K562 (cell line): ENCODE data around the gene HCFC1R1. TPM values are rescaled to one million over a fixed set of nuclear protein-coding genes. Genes with fewer than 3 reads are reported as not detected.

Experiments
- ATAC-seq: fragments of 200-7000 bp; cut with Tn5 transposase; 3 replicates; pipeline ENCODE4 v1.9.1; 2020; ENCODE audit warnings: moderate library complexity
- BruUV-seq: library from RNA; stranded (reverse); fragments of 400-500 nt; replicated peaks from 2 replicates; lab custom pipeline; 2021; lab: Mats Ljungman, UMichigan
- CTCF ChIA-PET: fragments of 300-600 bp; formaldehyde crosslinking; extraction: SDS; loops from one replicate; lab custom pipeline; 2021; ENCODE audit warnings: low intra/inter-chr PET ratio; lab: Yijun Ruan, JAX
- POLR2A ChIA-PET: fragments of 300-600, 350-650 bp; sonication (Branson Sonifier 250); formaldehyde crosslinking; extraction: SDS; loops from one replicate; lab custom pipeline; 2021; ENCODE audit warnings: antibody characterized with exemption, inconsistent platforms; lab: Yijun Ruan, JAX
- DNase-seq, 4 experiments: peaks; one replicate each; pipeline versions ENCODE4 v3.0.0 to v3.0.0-alpha.2; 2011 to 2018; ENCODE audit warnings: low spot score in 3 of 4, mixed read lengths in 3 of 4; ENCODE audit errors: extremely low read depth in 1 of 4
- FAIRE-seq: peaks from 2 replicates; lab custom pipeline; 2011; peaks lifted over from hg19 to GRCh38; lab: Jason Lieb, UNC
- H2AFZ ChIP-seq: 2 replicates; pipeline ENCODE4 v1.6.0; 2011; ENCODE audit warnings: low read depth, low read length, control low read depth, inconsistent platforms
- H3K27ac ChIP-seq: fragments of 200-600 bp; 3 replicates; pipeline ENCODE4 v1.8.0; 2011; ENCODE audit warnings: low read depth, mild to moderate bottlenecking, control low read depth, inconsistent platforms, low read length, moderate library complexity, mixed read lengths; ENCODE audit errors: extremely low read depth
- H3K27me3 ChIP-seq, 2 experiments: fragments of 300-600 bp in 1 of 2; 2 replicates in 1 of 2; 3 replicates in 1 of 2; pipeline versions ENCODE4 v1.6.0 to v1.8.0; 2011; ENCODE audit warnings: inconsistent platforms in 2 of 2, low read length in 2 of 2, mild to moderate bottlenecking in 1 of 2, mixed read lengths in 1 of 2, moderate library complexity in 1 of 2; ENCODE audit not compliant: control insufficient read depth in 2 of 2, insufficient read depth in 2 of 2
- H3K36me3 ChIP-seq: fragments of 300-600 bp; 3 replicates; pipeline ENCODE4 v1.8.0; 2011; ENCODE audit warnings: mild to moderate bottlenecking, low read length, inconsistent platforms; ENCODE audit not compliant: control insufficient read depth, insufficient read depth
- H3K4me1 ChIP-seq, 2 experiments: fragments of 200-600 bp in 1 of 2; replicated peaks in 1 of 2; 2 replicates in 1 of 2; 3 replicates in 1 of 2; pipeline versions ENCODE4 v1.5.1 to v1.8.0; 2011; ENCODE audit warnings: inconsistent platforms in 2 of 2, low read length in 2 of 2, mild to moderate bottlenecking in 1 of 2, mixed read lengths in 1 of 2, moderate library complexity in 1 of 2; ENCODE audit not compliant: control insufficient read depth in 2 of 2, insufficient read depth in 2 of 2
- H3K4me2 ChIP-seq: 2 replicates; pipeline ENCODE4 v1.6.1; 2011; ENCODE audit warnings: low read length, control low read depth, inconsistent platforms, mixed read lengths; ENCODE audit not compliant: insufficient read depth
- H3K4me3 ChIP-seq: fragments of 200-600 bp; sonication (generic), shearing (Covaris generic); 2 replicates; pipeline ENCODE4 v1.5.1; 2016; ENCODE audit warnings: control low read depth, inconsistent platforms
- H3K79me2 ChIP-seq: fragments of 200-600 bp; 3 replicates; pipeline ENCODE4 v1.8.0; 2011; ENCODE audit warnings: low read length, inconsistent platforms; ENCODE audit not compliant: control insufficient read depth, insufficient read depth
- H3K9ac ChIP-seq, 2 experiments: 2 replicates each; pipeline versions ENCODE4 v1.6.0 to v1.6.1; 2011; ENCODE audit warnings: low read depth in 2 of 2, low read length in 2 of 2, control low read depth in 1 of 2, inconsistent platforms in 1 of 2, mild to moderate bottlenecking in 1 of 2, mixed read lengths in 1 of 2; ENCODE audit not compliant: insufficient read depth in 1 of 2
- H3K9me1 ChIP-seq: one replicate; pipeline ENCODE4 v1.6.0; 2011; ENCODE audit warnings: inconsistent platforms, mild to moderate bottlenecking, low read length, moderate library complexity; ENCODE audit not compliant: control insufficient read depth, insufficient read depth
- H3K9me3 ChIP-seq: replicated peaks from 2 replicates; pipeline ENCODE4 v1.5.1; 2011; ENCODE audit warnings: low read depth, low read length, inconsistent platforms; ENCODE audit not compliant: control insufficient read depth, insufficient read depth
- H4K20me1 ChIP-seq: replicated peaks from 2 replicates; pipeline ENCODE4 v1.6.1; 2011; ENCODE audit warnings: low read length, inconsistent platforms, mixed read lengths; ENCODE audit not compliant: control insufficient read depth, insufficient read depth
- ADNP ChIP-seq: fragments of 200-800 bp; sonication (Bioruptor generic); IDR thresholded peaks from 2 replicates; pipeline ENCODE4 v1.6.1; 2016; ENCODE audit warnings: missing genetic modification characterization, missing compliant biosample characterization
- BDP1 ChIP-seq: IDR thresholded peaks from 3 replicates; pipeline ENCODE4 v1.6.1; 2011; ENCODE audit not compliant: insufficient read length, insufficient read depth
- BRF1 ChIP-seq: IDR thresholded peaks from 3 replicates; pipeline ENCODE4 v1.6.1; 2011; ENCODE audit warnings: borderline replicate concordance, mild to moderate bottlenecking; ENCODE audit not compliant: insufficient read length; ENCODE audit errors: extremely low read depth
- E2F6 ChIP-seq, 2 experiments: IDR thresholded peaks; 2 replicates each; pipeline ENCODE4 v1.6.1; 2011; ENCODE audit warnings: borderline replicate concordance in 1 of 2, control low read depth in 1 of 2, low read depth in 1 of 2, low read length in 1 of 2, mild to moderate bottlenecking in 1 of 2, mixed read lengths in 1 of 2, moderate library complexity in 1 of 2; ENCODE audit not compliant: insufficient read depth in 1 of 2, insufficient read length in 1 of 2, poor library complexity in 1 of 2, severe bottlenecking in 1 of 2; ENCODE audit errors: extremely low read depth in 1 of 2
- FOSL1 ChIP-seq: fragments of 200-800 bp; sonication (Bioruptor generic); conservative IDR thresholded peaks from 2 replicates; pipeline ENCODE4 v1.6.1; 2016; ENCODE audit warnings: missing genetic modification characterization, missing compliant biosample characterization
- GATAD2B ChIP-seq: fragments of 450-650 bp; IDR thresholded peaks from 2 replicates; pipeline ENCODE4 v1.6.1; 2017; ENCODE audit warnings: mild to moderate bottlenecking, borderline replicate concordance
- JUND ChIP-seq, 2 experiments: IDR thresholded peaks; 2 replicates in 1 of 2; 3 replicates in 1 of 2; pipeline ENCODE4 v1.6.1; 2011; ENCODE audit warnings: borderline replicate concordance in 2 of 2, low read depth in 2 of 2, low read length in 2 of 2, improper control_type of control experiment in 1 of 2, missing biosample characterization in 1 of 2, missing genetic modification characterization in 1 of 2, missing genetic modification reagents in 1 of 2
- NONO ChIP-seq, 2 experiments: fragments of 200-400 bp in 1 of 2; fragments of 450-650 bp in 1 of 2; formaldehyde crosslinking in 1 of 2; IDR thresholded peaks; 2 replicates each; pipeline ENCODE4 v1.6.1; 2017; ENCODE audit warnings: low read depth in 2 of 2, mild to moderate bottlenecking in 2 of 2, moderate library complexity in 2 of 2, low read length in 1 of 2
- NR2C2 ChIP-seq, 2 experiments: fragments of 200-800 bp in 1 of 2; sonication (Bioruptor generic) in 1 of 2; sonication (generic) in 1 of 2; formaldehyde crosslinking in 1 of 2; IDR thresholded peaks; 2 replicates each; pipeline versions ENCODE4 v1.6.1 to v1.8.0; 2016 to 2022; ENCODE audit warnings: mild to moderate bottlenecking in 1 of 2, missing compliant biosample characterization in 1 of 2, missing genetic modification characterization in 1 of 2, missing genetic modification reagents in 1 of 2
- PHF8 ChIP-seq: fragments of 200-600 bp; sonication (generic); IDR thresholded peaks from 2 replicates; pipeline ENCODE4 v1.6.1; 2012; ENCODE audit warnings: mixed run types, mild to moderate bottlenecking, inconsistent platforms, low read length, moderate library complexity, borderline replicate concordance
- RB1 ChIP-seq: fragments of 450-650 bp; IDR thresholded peaks from 2 replicates; pipeline ENCODE4 v1.6.1; 2017; ENCODE audit warnings: low read depth, mild to moderate bottlenecking
- SMAD4 ChIP-seq: fragments of 250-450 bp; sonication (Bioruptor Pico); conservative IDR thresholded peaks from 2 replicates; pipeline ENCODE4 v1.8.0; 2021; ENCODE audit warnings: inconsistent platforms, mild to moderate bottlenecking, moderate library complexity
- TAF1 ChIP-seq: IDR thresholded peaks from 2 replicates; pipeline ENCODE4 v1.6.1; 2011; ENCODE audit warnings: mild to moderate bottlenecking, low read length, moderate library complexity; ENCODE audit not compliant: insufficient read depth, control insufficient read depth, severe bottlenecking; ENCODE audit errors: extremely low read depth
- TEAD4 ChIP-seq, 2 experiments: sonication (generic) in 1 of 2; formaldehyde crosslinking in 1 of 2; IDR thresholded peaks; 2 replicates each; pipeline versions ENCODE4 v1.6.1 to v1.8.0; 2012 to 2022; ENCODE audit warnings: borderline replicate concordance in 1 of 2, inconsistent platforms in 1 of 2, low read length in 1 of 2, mild to moderate bottlenecking in 1 of 2, missing genetic modification reagents in 1 of 2
- ZBTB26 ChIP-seq: fragments of 450-650 bp; formaldehyde crosslinking; IDR thresholded peaks from 2 replicates; pipeline ENCODE4 v1.4.0; 2022; ENCODE audit warnings: missing genetic modification characterization
- ZNF23 ChIP-seq: fragments of 250-450 bp; sonication (Bioruptor Pico); IDR thresholded peaks from 2 replicates; pipeline ENCODE4 v1.4.0; 2020; ENCODE audit warnings: mild to moderate bottlenecking
- WGBS: fragments of 100-300 bp; shearing (Covaris generic); methylation state at CpG from one replicate; pipeline ENCODE4 v1.1.6; 2016; ENCODE audit warnings: low coverage, mixed read lengths; ENCODE audit not compliant: insufficient coverage; ENCODE audit errors: missing lambda C conversion rate; 5-methylcytosine and 5-hydroxymethylcytosine counted together
- in situ Hi-C: fragments of 300-500 bp; cut with MboI; formaldehyde crosslinking; loops from 4 replicates; pipeline ENCODE4 v1.15.0; 2018; ENCODE audit warnings: inconsistent platforms, mixed read lengths
- intact Hi-C: fragments of 100-400 bp; cut with micrococcal nuclease; formaldehyde crosslinking; loops from 2 replicates; pipeline ENCODE4 v1.14.2; 2022
- polyA plus RNA-seq, 8 experiments: library from polyadenylated mRNA; depleted of rRNA in 4 of 8; stranded (reverse) in 5 of 8; unstranded in 3 of 8; fragments of >200 nt; fragmentation: Nextera tagmentation in 2 of 8; fragmentation: Illumina TruSeq in 1 of 8; extraction: Ambion mirVana in 2 of 8; extraction: Trizol in 1 of 8; gene quantifications; 2 replicates each; pipeline versions ENCODE4 v1.2.1 to v1.2.3, GENCODE V29; 2011 to 2014; ENCODE audit warnings: inconsistent platforms in 1 of 8, missing spikeins in 1 of 8
- total RNA-seq, 7 experiments: library from RNA; depleted of rRNA in 6 of 7; stranded (reverse); fragments of >200 nt in 6 of 7; fragmentation: Illumina TruSeq in 2 of 7; extraction: Trizol in 2 of 7; gene quantifications; 2 replicates each; pipeline versions ENCODE4 v1.2.1 to v1.2.3, GENCODE V29; 2011 to 2021; ENCODE audit warnings: low replicate concordance in 1 of 7

Gene HCFC1R1
- total and polyA plus RNA-seq, 9 of the 15 experiments (the other 6 are each of a cell fraction or from before 2014, with no cell fraction given) = 2.2 to 29.0 (median 11.2) TPM

- WGBS = 3% methylated on average over 6 of the region's 67 CpGs
- Histone ChIP-seq H3K27ac (no peak overlapping the region; the same call in 2 of the 3 replicates), H3K27me3 (no peaks in the 10 kb centered on the region), H4K20me1 (no peaks in the 10 kb centered on the region), H3K4me2 (peak overlapping the region; percentile 63; the same call in 1 of the 2 replicates), H3K4me3 (peak overlapping the region; percentile 50), H3K36me3 (peaks cover 3% of the 10 kb centered on the region; the same call in 2 of the 3 replicates), H3K4me1 (peaks cover 28 to 60% of the 10 kb centered on the region in 2 experiments), H3K79me2 (peaks cover 22% of the 10 kb centered on the region), H3K9me1 (no peaks in the 10 kb centered on the region), H3K9ac (peak overlapping the region in 1 of 2 experiments; percentile 72; a peak in 2 of 4 replicates), H2AFZ (no peak overlapping the region), H3K9me3 (no peaks in the 10 kb centered on the region)
- in situ Hi-C loops (no loop called here), intact Hi-C loops (no loop called here)
- POLR2A ChIA-PET = interaction anchor here (0.7 to 1.3 kb wide), 8 partner anchors 15 to 437 kb away, joined by 3 to 7 read pairs (median 4); partner anchors contain the start of genes PAQR4 and TNFRSF12A
- no peak for FAIRE-seq
- peak in 1 of 4 experiments; percentile 35 for DNase-seq
- no peak for ATAC-seq
- CTCF ChIA-PET = interaction anchor here (1.3 kb wide), 1 partner anchor 24 kb away, joined by 3 read pairs; no protein-coding TSS in a partner anchor
- no TSS peak for BruUV-seq
- TF ChIP-seq RB1 = 0 out of 2 replicates have a peak, but pooled peaks have one; percentile 22
- no peak for TF ChIP-seq NR2C2 (CRISPR knock-in tag; IDR thresholded peaks at IDR 0.05)
- TF ChIP-seq NR2C2 (tag; IDR thresholded peaks at IDR 0.05) = peak; percentile 57; the same call in 1 of the 2 replicates
- no peak for TF ChIP-seq ZNF23
- TF ChIP-seq TEAD4 (IDR thresholded peaks at IDR 0.05; ENCODE audit: low read length) = no peak
- TF ChIP-seq TEAD4 (CRISPR knock-in tag; IDR thresholded peaks at IDR 0.05; ENCODE audit: borderline replicate concordance) = no peak
- TF ChIP-seq BRF1 = no peak
- TF ChIP-seq JUND (IDR thresholded peaks at IDR 0.05; ENCODE audit: borderline replicate concordance, low read depth, low read length) = no peak
- no peak for TF ChIP-seq JUND (tag; IDR thresholded peaks at IDR 0.05; ENCODE audit: borderline replicate concordance, low read depth, low read length)
- peak; percentile 22; the same call in 1 of the 2 replicates for TF ChIP-seq PHF8
- TF ChIP-seq GATAD2B = peak; percentile 35; the same call in 1 of the 2 replicates
- TF ChIP-seq NONO (IDR thresholded peaks at IDR 0.05; ENCODE audit: low read depth in 2 of 2, low read length in 1 of 2) = 0 out of 4 replicates have a peak, but pooled peaks of 1 of the 2 experiments have one; percentile 9
- no peak for TF ChIP-seq ZBTB26 (CRISPR knock-in tag)
- no peak for TF ChIP-seq SMAD4 (CRISPR knock-in tag)
- TF ChIP-seq TAF1 = peak; percentile 7
- 0 out of 2 replicates have a peak, but pooled peaks have one; percentile 35 for TF ChIP-seq FOSL1
- no peak for TF ChIP-seq ADNP (tag)
- no peak for TF ChIP-seq BDP1
- peak in 1 of 2 experiments; percentile 45 for TF ChIP-seq E2F6 (IDR thresholded peaks at IDR 0.05; ENCODE audit: borderline replicate concordance in 1 of 2, extremely low read depth in 1 of 2, insufficient read depth in 1 of 2, insufficient read length in 1 of 2, low read depth in 1 of 2, low read length in 1 of 2, poor library complexity in 1 of 2, severe bottlenecking in 1 of 2)
Observed at GRCh38 chr16:3004319-3004718, 19.4 kb downstream of the HCFC1R1 start.
